Muscle layer of duodenum (tissue), 2 donors: ENCODE measurements around the gene ADH1A.
A peak's percentile ranks its signal among the peaks of the same experiment; 100 is the strongest.

Experiments used
- H3K27ac ChIP-seq: one replicate; pipeline ENCODE4 v1.7.0; 2013; ENCODE audit warnings: mild to moderate bottlenecking, low read length
- H3K27me3 ChIP-seq: one replicate; pipeline ENCODE4 v1.7.0; 2013; ENCODE audit warnings: low read depth, mild to moderate bottlenecking, control low read depth, low read length
- H3K36me3 ChIP-seq, 2 donors: one replicate each; pipeline ENCODE4 v1.7.0; 2013; ENCODE audit warnings: low read length in 2 of 2, control low read depth in 1 of 2, mild to moderate bottlenecking in 1 of 2; ENCODE audit not compliant: insufficient read depth in 2 of 2, control insufficient read depth in 1 of 2
- H3K4me1 ChIP-seq, 2 donors: one replicate each; pipeline ENCODE4 v1.7.0; 2013; ENCODE audit warnings: low read length in 2 of 2, mild to moderate bottlenecking in 2 of 2, control low read depth in 1 of 2, moderate library complexity in 1 of 2; ENCODE audit not compliant: insufficient read depth in 2 of 2, control insufficient read depth in 1 of 2
- H3K4me3 ChIP-seq, 2 donors: one replicate each; pipeline ENCODE4 v1.7.0; 2013; ENCODE audit warnings: low read length in 2 of 2, low read depth in 1 of 2, mild to moderate bottlenecking in 1 of 2
- H3K9me3 ChIP-seq, 2 donors: one replicate each; pipeline ENCODE4 v1.7.0; 2013; ENCODE audit warnings: low read length in 2 of 2, control low read depth in 1 of 2, mild to moderate bottlenecking in 1 of 2; ENCODE audit not compliant: control insufficient read depth in 1 of 2
- donor health status: healthy.

The ADH1A gene

GRCh38 chr4:99317354-99317753 is 26.6 kb upstream of the ADH1A start:
- Histone ChIP-seq H3K36me3 (no peaks in the 10 kb centered on the region), H3K9me3 (no peaks in the 10 kb centered on the region), H3K27me3 (no peaks in the 10 kb centered on the region), H3K27ac (peak overlapping the region; percentile 45), H3K4me1 (no peaks in the 10 kb centered on the region), H3K4me3 (peak overlapping the region in 1 of 2 donors; percentile 31)

- Histone ChIP-seq H3K4me1 (no peaks in the 10 kb centered on the region), H3K9me3 (no peaks in the 10 kb centered on the region), H3K27ac (no peak overlapping the region), H3K27me3 (no peaks in the 10 kb centered on the region), H3K4me3 (no peak overlapping the region), H3K36me3 (no peaks in the 10 kb centered on the region)
Measured at GRCh38 chr4:99315839-99316238, 25.1 kb upstream of the ADH1A start.

GRCh38 chr4:99314211-99314610 is 23.4 kb upstream of the ADH1A start:
- Histone ChIP-seq H3K27ac (no peak overlapping the region), H3K27me3 (no peaks in the 10 kb centered on the region), H3K4me3 (no peak overlapping the region), H3K4me1 (no peaks in the 10 kb centered on the region), H3K9me3 (no peaks in the 10 kb centered on the region), H3K36me3 (no peaks in the 10 kb centered on the region)

DNA sequence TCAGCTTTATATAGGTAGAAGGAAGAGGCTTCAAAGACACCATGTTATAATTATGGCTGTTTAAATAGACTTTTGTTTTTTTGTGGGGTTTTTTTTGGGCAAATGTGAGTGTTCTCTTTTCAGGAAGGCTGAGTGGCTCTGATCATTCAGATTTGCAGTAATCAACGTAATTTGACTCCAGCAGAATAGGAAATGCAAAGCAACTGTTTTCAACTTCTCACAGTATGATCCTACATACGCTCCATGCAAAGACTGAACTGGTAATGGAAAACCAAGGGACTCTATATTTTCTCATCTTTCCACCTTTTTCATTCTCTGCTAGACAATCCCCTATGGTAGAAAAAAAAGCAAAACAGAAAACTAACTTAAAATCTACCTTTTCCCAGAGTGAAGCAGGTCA is 19.6 kb upstream of the ADH1A start:
- Histone ChIP-seq H3K36me3 (no peaks in the 10 kb centered on the region), H3K4me3 (no peak overlapping the region), H3K27me3 (no peaks in the 10 kb centered on the region), H3K9me3 (no peaks in the 10 kb centered on the region), H3K4me1 (no peaks in the 10 kb centered on the region), H3K27ac (no peak overlapping the region)

GRCh38 chr4:99305638-99306400 is 15.0 kb upstream of the ADH1A start:
- Histone ChIP-seq H3K9me3 (no peaks in the 10 kb centered on the region), H3K4me3 (no peak overlapping the region), H3K36me3 (no peaks in the 10 kb centered on the region), H3K27me3 (no peaks in the 10 kb centered on the region), H3K4me1 (no peaks in the 10 kb centered on the region), H3K27ac (no peak overlapping the region)

DNA sequence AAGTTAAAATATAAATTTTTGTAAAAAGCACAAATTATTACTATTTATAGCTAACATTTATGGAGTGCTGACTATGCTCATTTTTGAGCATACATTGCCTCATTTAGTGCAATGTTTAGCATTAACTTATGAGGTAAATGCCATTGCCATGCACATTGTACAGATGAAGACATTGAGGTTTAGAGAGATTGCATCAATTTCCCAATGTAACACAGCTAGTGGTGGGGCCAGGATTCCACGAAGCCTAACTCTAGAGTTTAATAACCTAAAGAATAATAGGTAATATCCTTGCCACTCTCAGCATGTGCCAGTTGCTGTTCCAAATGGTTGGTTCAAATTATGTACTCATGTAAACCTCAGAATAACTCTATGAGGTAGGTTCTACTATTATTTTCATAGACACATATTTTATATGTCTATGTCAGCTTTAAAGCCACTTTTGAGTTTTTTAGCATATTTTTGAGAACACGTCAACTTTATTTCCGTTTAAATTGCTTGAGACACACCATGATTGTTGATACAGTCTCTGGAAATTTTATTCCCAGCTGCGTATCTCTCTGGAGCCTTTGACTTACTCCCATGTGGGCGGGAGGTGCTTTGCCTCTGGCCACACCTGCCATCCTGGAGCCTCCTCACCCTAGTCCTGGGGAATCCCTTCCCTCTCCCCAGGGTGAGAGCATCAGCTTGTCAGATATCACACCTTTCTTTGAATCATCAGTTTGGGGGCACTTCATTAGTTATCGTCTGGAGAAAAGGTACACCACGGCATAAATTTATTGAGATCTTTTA is 10.8 kb upstream of the ADH1A start:
- Histone ChIP-seq H3K9me3 (no peaks in the 10 kb centered on the region), H3K27me3 (no peaks in the 10 kb centered on the region), H3K36me3 (no peaks in the 10 kb centered on the region), H3K4me3 (no peak overlapping the region), H3K4me1 (peaks cover 0 to 3% of the 10 kb centered on the region in 2 donors), H3K27ac (peak overlapping the region; percentile 56)

- peaks cover 0 to 3% of the 10 kb centered on the region in 2 donors for H3K4me1 ChIP-seq
- H3K27me3 ChIP-seq = no peaks in the 10 kb centered on the region
- no peak overlapping the region for H3K27ac ChIP-seq
- H3K36me3 ChIP-seq = no peaks in the 10 kb centered on the region
- H3K4me3 ChIP-seq = no peak overlapping the region
- no peaks in the 10 kb centered on the region for H3K9me3 ChIP-seq
Measured at GRCh38 chr4:99300934-99301333, 10.1 kb upstream of the ADH1A start.

DNA sequence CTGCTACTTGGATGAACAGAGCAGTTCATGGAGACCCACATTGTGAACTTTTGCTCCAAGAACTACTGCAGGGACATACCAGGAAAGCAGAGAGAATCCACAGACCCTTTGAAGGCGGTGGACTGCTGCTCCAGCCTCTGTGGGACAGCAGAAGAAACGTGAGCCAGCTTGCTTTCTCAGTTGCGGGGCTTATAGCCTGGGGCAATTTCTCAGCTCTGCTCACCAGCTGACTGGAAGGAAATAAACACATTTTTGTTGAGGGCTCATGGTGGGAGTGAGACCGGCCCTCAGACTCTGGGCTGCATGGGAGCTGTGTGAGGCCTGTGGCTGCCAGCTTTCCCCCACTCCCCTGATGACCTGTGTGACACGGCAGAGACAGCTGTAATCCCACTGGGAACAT is 2.6 kb upstream of the ADH1A start:
- no peaks in the 10 kb centered on the region for H3K9me3 ChIP-seq
- no peak overlapping the region for H3K4me3 ChIP-seq
- H3K4me1 ChIP-seq = no peaks in the 10 kb centered on the region
- H3K27me3 ChIP-seq = no peaks in the 10 kb centered on the region
- no peak overlapping the region for H3K27ac ChIP-seq
- no peaks in the 10 kb centered on the region for H3K36me3 ChIP-seq

GRCh38 chr4:99285387-99285786 is 5.4 kb downstream of the ADH1A start:
- no peak overlapping the region for H3K27ac ChIP-seq
- H3K4me3 ChIP-seq = no peak overlapping the region
- no peaks in the 10 kb centered on the region for H3K9me3 ChIP-seq
- H3K27me3 ChIP-seq = no peaks in the 10 kb centered on the region
- H3K4me1 ChIP-seq = no peaks in the 10 kb centered on the region
- H3K36me3 ChIP-seq = no peaks in the 10 kb centered on the region

- H3K9me3 ChIP-seq = no peaks in the 10 kb centered on the region
- no peak overlapping the region for H3K27ac ChIP-seq
- no peak overlapping the region for H3K4me3 ChIP-seq
- H3K4me1 ChIP-seq = no peaks in the 10 kb centered on the region
- no peaks in the 10 kb centered on the region for H3K36me3 ChIP-seq
- no peaks in the 10 kb centered on the region for H3K27me3 ChIP-seq
Measured at GRCh38 chr4:99282731-99283130, 8.1 kb downstream of the ADH1A start.

DNA sequence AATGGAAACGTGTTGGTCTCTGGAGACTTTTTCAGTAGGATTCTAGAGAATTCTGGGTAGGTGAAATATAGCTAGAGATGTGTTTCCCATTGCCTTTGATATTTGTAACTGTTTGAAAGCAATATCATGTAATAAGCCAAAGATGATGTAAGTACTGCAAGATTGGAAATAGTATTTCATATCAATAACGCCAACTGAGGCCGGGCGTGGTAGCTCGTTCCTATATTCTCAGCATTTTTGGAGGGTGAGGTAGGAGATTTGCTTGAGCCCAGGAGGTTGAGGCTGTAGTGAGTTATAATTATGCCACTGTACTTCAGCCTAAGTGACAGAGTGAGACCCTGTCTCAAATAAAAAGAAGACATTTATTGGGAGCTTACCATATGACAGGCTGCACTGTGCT is 9.5 kb downstream of the ADH1A start:
- Histone ChIP-seq H3K27ac (no peak overlapping the region), H3K27me3 (no peaks in the 10 kb centered on the region), H3K9me3 (no peaks in the 10 kb centered on the region), H3K4me1 (no peaks in the 10 kb centered on the region), H3K36me3 (no peaks in the 10 kb centered on the region), H3K4me3 (no peak overlapping the region)
